Colonic mucosa (tissue), 4 donors: Measurements from ENCODE around the gene DHX34. TPM values are rescaled to one million over a fixed set of nuclear protein-coding genes. Genes with fewer than 3 reads are reported as not detected.

Experiments used
- DNase-seq: peaks from one replicate; pipeline ENCODE4 v3.0.0-alpha.2; 2020
- H3K27ac ChIP-seq: fragments of 200-600 bp; one replicate; pipeline ENCODE4 v1.8.0; 2021
- H3K27me3 ChIP-seq: fragments of 200-600 bp; one replicate; pipeline ENCODE4 v1.8.0; 2021
- H3K36me3 ChIP-seq: fragments of 200-600 bp; one replicate; pipeline ENCODE4 v1.8.0; 2021
- H3K4me1 ChIP-seq: fragments of 200-600 bp; one replicate; pipeline ENCODE4 v1.8.0; 2021; ENCODE audit warnings: mild to moderate bottlenecking
- H3K4me3 ChIP-seq: fragments of 200-600 bp; one replicate; pipeline ENCODE4 v1.8.0; 2021
- H3K9ac ChIP-seq, 2 donors: one replicate each; pipeline ENCODE4 v1.7.0; 2013; ENCODE audit warnings: control low read depth in 2 of 2, low read depth in 2 of 2, low read length in 2 of 2
- H3K9me3 ChIP-seq: fragments of 200-600 bp; one replicate; pipeline ENCODE4 v1.8.0; 2021
- CTCF ChIP-seq: fragments of 200-600 bp; IDR thresholded peaks from one replicate; pipeline ENCODE4 v1.8.0; 2022; ENCODE audit warnings: antibody characterized with exemption, mild to moderate bottlenecking
- intact Hi-C: fragments of 100-400 bp; cut with DNase I; formaldehyde crosslinking; loops from one replicate; pipeline ENCODE4 v1.14.1; 2022
- total RNA-seq, 2 donors: library from RNA; stranded (reverse); fragmentation: NEBNext Ultra II Directional in 1 of 2; extraction: Animal tissue kit (Norgen Biotek cat#: 25700) in 1 of 2; gene quantifications; one replicate each; pipeline ENCODE4 v1.2.1, GENCODE V29; 2021
- donor health status: healthy.
- donor health status: DM: no; HTN: no; CAD: no.
- donor health status: DM: no; HTN: no; CAD: no.

Gene DHX34
- total RNA-seq, 2 donors from 2014 or later: 6.3 to 17.8 TPM

- H3K4me1 ChIP-seq: no peaks in the 10 kb centered on the region
- TF ChIP-seq CTCF: no peak
- no peak for DNase-seq
- H3K36me3 ChIP-seq: no peaks in the 10 kb centered on the region
- no peaks in the 10 kb centered on the region for H3K9me3 ChIP-seq
- H3K4me3 ChIP-seq: no peak overlapping the region
- intact Hi-C loops: no loop called here
- no peak overlapping the region for H3K9ac ChIP-seq
- H3K27ac ChIP-seq: no peak overlapping the region
- H3K27me3 ChIP-seq: no peaks in the 10 kb centered on the region
Observed at GRCh38 chr19:47313754-47314295, 35.3 kb upstream of the DHX34 start.

DNA sequence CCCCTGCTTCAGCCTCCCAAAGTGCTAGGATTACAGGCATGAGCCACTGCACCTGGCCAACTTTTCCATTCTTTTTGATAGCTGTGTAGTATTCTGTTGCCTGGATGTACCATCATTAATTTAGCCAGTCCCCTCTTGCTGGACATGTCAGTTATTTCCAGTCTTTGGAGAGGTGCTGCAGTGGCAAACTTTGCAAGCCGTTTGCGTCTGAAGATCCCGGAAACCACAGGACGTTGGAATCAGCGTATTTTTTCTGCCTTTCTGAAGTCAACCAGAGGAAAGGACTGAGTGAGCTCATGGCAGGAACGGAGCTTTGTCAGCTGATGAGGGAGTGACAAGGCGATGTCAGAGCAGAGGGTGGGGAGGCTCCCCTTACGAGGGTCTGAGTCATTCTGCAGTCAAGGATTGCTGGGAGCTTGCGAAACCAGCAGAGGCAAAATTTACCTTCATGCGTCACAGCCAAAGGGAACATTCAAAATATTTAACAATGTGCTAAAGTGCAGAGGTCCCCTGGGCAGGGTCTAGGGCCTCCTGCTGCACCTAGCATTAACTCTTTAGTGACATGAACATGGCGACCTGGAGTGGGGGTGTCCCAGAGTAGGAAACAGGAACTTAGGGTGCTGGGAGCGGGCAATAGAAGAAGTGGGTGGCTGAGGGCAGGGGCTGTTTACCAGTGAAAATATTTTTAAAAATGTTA is 33.8 kb upstream of the DHX34 start:
- Histone ChIP-seq H3K36me3 (no peaks in the 10 kb centered on the region), H3K27me3 (no peaks in the 10 kb centered on the region), H3K4me1 (no peaks in the 10 kb centered on the region), H3K9me3 (no peaks in the 10 kb centered on the region), H3K4me3 (no peak overlapping the region), H3K9ac (no peak overlapping the region), H3K27ac (no peak overlapping the region)
- TF ChIP-seq CTCF: no peak
- intact Hi-C loops: no loop called here
- peak; percentile 38 for DNase-seq

GRCh38 chr19:47316513-47316912 is 32.6 kb upstream of the DHX34 start:
- Histone ChIP-seq H3K4me3 (no peak overlapping the region), H3K36me3 (no peaks in the 10 kb centered on the region), H3K9me3 (no peaks in the 10 kb centered on the region), H3K9ac (no peak overlapping the region), H3K27ac (no peak overlapping the region), H3K27me3 (no peaks in the 10 kb centered on the region), H3K4me1 (no peaks in the 10 kb centered on the region)
- TF ChIP-seq CTCF: no peak
- intact Hi-C loops: no loop called here
- DNase-seq: no peak

DNA sequence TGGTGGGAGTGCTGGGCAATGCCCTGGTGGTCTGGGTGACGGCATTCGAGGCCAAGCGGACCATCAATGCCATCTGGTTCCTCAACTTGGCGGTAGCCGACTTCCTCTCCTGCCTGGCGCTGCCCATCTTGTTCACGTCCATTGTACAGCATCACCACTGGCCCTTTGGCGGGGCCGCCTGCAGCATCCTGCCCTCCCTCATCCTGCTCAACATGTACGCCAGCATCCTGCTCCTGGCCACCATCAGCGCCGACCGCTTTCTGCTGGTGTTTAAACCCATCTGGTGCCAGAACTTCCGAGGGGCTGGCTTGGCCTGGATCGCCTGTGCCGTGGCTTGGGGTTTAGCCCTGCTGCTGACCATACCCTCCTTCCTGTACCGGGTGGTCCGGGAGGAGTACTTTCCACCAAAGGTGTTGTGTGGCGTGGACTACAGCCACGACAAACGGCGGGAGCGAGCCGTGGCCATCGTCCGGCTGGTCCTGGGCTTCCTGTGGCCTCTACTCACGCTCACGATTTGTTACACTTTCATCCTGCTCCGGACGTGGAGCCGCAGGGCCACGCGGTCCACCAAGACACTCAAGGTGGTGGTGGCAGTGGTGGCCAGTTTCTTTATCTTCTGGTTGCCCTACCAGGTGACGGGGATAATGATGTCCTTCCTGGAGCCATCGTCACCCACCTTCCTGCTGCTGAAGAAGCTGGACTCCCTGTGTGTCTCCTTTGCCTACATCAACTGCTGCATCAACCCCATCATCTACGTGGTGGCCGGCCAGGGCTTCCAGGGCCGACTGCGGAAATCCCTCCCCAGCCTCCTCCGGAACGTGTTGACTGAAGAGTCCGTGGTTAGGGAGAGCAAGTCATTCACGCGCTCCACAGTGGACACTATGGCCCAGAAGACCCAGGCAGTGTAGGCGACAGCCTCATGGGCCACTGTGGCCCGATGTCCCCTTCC is 28.9 kb upstream of the DHX34 start:
- Histone ChIP-seq H3K4me3 (no peak overlapping the region), H3K27ac (no peak overlapping the region), H3K9me3 (no peaks in the 10 kb centered on the region), H3K4me1 (no peaks in the 10 kb centered on the region), H3K36me3 (no peaks in the 10 kb centered on the region), H3K27me3 (no peaks in the 10 kb centered on the region), H3K9ac (no peak overlapping the region)
- TF ChIP-seq CTCF: no peak
- intact Hi-C loops: no loop called here
- DNase-seq: no peak

DNA sequence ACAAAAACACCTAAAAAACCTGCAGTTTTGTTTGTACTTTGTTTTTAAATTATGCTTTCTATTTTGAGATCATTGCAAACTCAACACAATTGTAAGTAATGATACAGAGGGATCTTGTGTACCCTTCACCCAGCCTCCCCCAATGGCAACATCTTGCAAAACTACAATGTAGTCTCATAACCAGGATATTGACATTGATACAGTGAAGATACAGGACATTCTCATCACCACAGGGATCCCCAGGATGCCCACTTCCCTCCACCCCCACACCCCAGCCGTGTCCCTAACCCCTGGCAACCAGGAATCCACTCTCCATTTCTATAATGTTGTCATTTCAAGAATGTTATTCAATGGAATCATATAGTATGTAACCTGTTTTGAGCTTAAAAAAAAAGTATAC is 27.5 kb upstream of the DHX34 start:
- no peaks in the 10 kb centered on the region for H3K4me1 ChIP-seq
- H3K9me3 ChIP-seq: no peaks in the 10 kb centered on the region
- DNase-seq: no peak
- H3K9ac ChIP-seq: no peak overlapping the region
- H3K4me3 ChIP-seq: no peak overlapping the region
- H3K36me3 ChIP-seq: no peaks in the 10 kb centered on the region
- H3K27me3 ChIP-seq: no peaks in the 10 kb centered on the region
- intact Hi-C loops: no loop called here
- H3K27ac ChIP-seq: no peak overlapping the region
- TF ChIP-seq CTCF: no peak
